Epithelial cell of prostate (primary cell): ENCODE measurements around the gene ETS2.
"Not testable (repeated sequence)": the region's sequence is repeated elsewhere in the genome, so short reads cannot be mapped to it uniquely, and the experiment has no call there.

Experiments used
- DNase-seq: peaks from one replicate; pipeline ENCODE4 v3.0.0-alpha.2; 2011; ENCODE audit warnings: low read depth, low spot score
- H3K27ac ChIP-seq: fragments of 450-650 bp; 2 replicates; pipeline ENCODE4 v1.5.1; 2017; ENCODE audit warnings: mild to moderate bottlenecking

Gene ETS2

DNA sequence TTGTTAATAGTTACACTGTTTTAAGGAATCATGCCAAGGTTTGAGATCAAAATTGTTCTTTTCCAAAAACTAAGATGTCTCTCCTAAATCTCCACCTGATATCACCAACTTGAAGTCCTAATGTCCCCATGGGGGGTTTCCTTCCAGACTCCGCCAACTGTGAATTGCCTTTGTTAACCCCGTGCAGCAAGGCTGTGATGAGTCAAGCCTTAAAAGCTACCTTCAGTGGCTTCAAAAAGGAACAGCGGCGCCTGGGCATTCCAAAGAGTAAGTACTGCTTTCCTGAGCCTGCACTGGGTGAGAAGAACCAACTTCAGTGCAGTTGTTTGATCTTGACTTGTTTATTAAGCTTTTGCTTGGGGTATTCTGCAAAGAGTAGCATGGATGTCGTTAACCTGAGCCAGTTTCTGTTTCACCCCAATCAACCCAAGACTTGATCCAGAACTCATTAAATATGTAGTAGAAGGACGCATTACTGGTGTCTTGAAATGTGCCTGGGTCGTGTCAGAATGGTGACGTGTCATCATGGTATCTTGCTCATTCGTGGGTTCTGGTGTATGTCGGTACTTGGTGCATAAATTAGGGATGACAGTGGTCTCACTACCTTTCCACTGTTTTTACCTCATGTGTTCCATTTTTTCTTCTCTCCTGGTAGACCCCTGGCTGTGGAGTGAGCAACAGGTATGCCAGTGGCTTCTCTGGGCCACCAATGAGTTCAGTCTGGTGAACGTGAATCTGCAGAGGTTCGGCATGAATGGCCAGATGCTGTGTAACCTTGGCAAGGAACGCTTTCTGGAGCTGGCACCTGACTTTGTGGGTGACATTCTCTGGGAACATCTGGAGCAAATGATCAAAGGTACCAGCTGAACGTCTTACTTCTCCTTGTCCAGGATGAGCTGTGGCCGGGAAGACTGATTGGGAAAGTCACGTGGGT lies 8.7 kb downstream of the ETS2 start:
- H3K27ac ChIP-seq, result peak overlapping the region; percentile 91
- DNase-seq, result no peak

DNA sequence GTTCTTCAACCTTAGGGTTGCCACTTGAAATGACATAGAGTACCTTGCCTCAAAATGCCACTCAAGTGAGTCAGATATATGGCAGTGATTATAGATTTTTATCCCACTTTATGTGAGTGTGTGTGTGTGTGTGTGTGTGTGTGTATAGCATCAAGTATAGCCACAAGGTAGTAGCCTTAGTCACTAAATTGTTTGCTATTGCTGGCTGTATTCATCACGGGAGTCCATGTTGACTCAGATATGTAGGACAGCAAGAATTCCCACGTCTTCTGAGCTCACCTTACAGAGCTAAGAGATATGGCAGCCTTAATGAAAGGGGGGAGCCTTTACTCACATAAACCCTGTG lies 9.3 kb downstream of the ETS2 start:
- H3K27ac ChIP-seq, result peak overlapping the region; percentile 91
- no peak for DNase-seq

DNA sequence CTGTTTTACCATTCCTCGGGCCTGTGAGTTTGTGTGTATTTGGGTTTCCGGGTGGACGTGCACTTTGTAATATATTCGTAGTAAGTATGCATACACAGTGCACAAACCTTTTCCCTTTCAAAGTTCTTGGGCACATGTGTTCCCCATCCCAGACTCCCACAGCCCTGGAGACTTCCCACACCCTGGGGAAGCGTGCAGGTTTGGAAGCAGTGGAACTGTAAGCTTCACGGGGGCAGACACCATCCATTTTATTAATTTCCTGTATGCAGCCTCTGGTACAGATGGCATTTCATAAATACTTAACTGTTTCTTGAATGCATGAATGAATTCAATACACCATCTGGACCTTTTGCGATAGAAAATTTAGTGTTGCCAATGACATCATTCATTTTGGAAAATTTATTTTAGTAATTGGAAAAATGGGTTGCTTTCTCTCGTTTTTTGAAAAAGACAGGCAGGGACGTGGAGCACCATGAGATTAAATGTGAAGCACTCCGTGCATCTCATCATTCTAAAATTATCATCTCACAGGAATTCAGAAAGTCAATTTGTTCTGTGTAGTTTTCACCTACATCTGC lies 10.8 kb downstream of the ETS2 start:
- no peak for DNase-seq
- H3K27ac ChIP-seq, result peak overlapping the region; percentile 88

GRCh38 chr21:38817371-38818324 lies 11.9 kb downstream of the ETS2 start:
- no peak for DNase-seq
- H3K27ac ChIP-seq, result peak overlapping the region; percentile 88

DNA sequence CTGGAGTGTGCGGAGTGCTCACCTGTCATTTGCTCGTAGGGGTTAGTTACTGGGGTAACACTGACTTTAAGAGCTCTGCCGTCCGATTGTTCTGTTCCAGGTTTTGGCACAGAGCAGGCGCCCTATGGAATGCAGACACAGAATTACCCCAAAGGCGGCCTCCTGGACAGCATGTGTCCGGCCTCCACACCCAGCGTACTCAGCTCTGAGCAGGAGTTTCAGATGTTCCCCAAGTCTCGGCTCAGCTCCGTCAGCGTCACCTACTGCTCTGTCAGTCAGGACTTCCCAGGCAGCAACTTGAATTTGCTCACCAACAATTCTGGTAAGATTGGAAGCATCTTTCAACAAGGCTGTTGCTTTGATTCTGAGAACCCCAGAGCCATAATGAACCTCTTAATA lies 12.6 kb downstream of the ETS2 start:
- peak overlapping the region; percentile 88 for H3K27ac ChIP-seq
- DNase-seq, result no peak

- DNase-seq, result no peak
- peak overlapping the region; percentile 88 for H3K27ac ChIP-seq
These were observed 13.5 kb downstream of the ETS2 start for GRCh38 chr21:38819051-38819718.

DNA sequence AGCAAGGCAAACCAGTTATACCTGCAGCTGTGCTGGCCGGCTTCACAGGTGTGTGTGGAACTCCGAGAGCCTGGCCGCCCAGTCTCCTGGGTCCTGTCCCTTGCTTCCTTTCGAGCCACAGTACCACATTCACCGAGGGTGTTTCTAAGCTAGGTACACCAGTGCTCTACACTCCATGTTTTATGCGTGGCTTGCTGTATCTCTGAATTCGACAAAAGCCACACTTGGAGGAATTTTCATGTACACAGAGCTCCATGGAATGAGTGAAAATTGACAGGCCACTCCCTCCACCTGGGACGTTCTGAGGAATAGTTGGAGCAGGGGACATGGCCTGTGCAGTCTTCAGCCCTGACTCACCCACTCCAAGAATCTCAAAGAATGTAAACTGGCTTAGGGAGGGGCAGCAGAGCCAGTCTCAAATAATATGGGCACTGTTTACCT lies 14.0 kb downstream of the ETS2 start:
- DNase-seq, result no peak
- peak overlapping the region; percentile 88 for H3K27ac ChIP-seq

DNA sequence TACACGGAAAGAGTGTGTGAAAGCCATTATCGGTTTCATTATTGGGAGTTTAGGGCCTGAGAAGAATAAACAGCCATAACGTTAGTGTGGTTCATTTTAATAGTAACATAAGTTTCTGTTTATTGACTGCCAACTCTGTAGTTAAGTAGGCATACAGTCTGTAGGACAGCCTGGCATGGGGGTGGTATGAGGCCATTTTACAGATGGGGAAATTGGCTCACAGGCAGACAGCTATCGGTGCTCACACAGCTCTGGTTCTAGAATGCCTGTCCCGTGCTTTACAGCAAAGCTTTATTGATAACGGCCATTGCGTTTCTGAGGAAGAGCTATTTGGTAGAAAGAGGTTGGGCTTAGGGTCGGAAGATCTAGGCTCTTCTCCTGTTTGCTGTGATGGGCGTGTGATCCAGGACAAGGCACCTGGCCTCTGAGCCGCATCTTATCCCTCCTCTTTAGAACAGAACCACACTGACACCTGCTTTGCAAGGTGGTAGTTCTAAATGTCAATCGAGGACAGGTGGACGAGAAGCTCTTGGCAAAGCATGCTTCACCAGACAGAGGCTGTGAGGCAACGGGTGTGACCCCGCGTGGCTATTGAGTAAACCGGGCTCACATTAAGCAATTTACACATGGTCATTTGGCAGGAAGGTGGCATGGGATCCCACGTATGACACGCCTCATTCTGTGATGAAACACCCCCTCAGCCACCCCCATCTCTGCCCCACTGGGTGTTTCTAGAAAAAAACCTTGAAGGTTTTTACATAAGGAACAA lies 14.9 kb downstream of the ETS2 start:
- H3K27ac ChIP-seq, result peak overlapping the region; percentile 88
- DNase-seq, result no peak

GRCh38 chr21:38821248-38821647 lies 15.5 kb downstream of the ETS2 start:
- peak overlapping the region; percentile 88 for H3K27ac ChIP-seq

DNA sequence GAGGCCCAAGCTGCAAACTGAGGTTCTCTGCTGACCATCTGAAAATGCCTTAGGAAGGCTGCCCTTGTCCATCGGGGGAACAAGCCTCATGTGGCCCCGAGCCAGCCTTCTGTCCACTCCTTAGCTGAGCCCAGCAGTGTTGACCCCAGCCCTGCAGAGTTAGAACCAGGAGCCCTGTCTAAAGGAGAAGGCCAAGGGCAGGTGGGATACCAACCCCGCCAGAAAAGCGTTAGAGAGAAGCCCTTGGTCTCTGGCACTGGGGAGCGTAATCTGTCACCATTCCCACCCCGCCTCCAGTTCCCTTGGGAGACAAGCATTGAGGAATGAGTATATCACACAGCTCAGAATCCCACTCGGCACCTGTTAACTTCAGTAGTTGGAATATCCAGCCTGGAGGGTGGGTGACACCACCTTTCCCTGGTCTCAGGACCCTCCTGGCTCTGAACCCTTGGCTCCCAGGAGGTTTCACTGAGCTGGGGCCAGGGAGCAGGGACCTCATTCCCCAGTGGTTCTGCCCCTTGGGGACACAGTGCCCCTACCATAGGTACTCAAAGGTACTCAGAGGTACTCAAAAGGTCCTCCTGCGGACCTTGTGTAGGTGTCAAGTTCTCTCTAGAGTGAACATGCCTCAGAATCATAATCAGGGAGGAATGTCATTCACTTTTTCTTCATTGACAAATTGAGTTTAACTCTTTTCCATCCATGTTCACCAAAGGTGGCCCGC lies 16.4 kb downstream of the ETS2 start:
- DNase-seq, result no peak
- peak overlapping the region; percentile 88 for H3K27ac ChIP-seq

More at GRCh38 chr21:38821248-38821647, 15.5 kb downstream of the ETS2 start:
- no peak for DNase-seq

GRCh38 chr21:38822778-38823238 lies 17.1 kb downstream of the ETS2 start:
- no peak for DNase-seq
- H3K27ac ChIP-seq, result peak overlapping the region; percentile 88

GRCh38 chr21:38823737-38824123 lies 18.0 kb downstream of the ETS2 start:
- peak overlapping the region; percentile 88 for H3K27ac ChIP-seq

GRCh38 chr21:38824124-38824822 lies 18.5 kb downstream of the ETS2 start:
- peak overlapping the region; percentile 88 for H3K27ac ChIP-seq
- DNase-seq, result no peak

More at GRCh38 chr21:38823737-38824123, 18.0 kb downstream of the ETS2 start:
- no peak for DNase-seq

GRCh38 chr21:38825269-38825668 lies 19.5 kb downstream of the ETS2 start:
- H3K27ac ChIP-seq, result peak overlapping the region; percentile 88
- DNase-seq, result no peak

DNA sequence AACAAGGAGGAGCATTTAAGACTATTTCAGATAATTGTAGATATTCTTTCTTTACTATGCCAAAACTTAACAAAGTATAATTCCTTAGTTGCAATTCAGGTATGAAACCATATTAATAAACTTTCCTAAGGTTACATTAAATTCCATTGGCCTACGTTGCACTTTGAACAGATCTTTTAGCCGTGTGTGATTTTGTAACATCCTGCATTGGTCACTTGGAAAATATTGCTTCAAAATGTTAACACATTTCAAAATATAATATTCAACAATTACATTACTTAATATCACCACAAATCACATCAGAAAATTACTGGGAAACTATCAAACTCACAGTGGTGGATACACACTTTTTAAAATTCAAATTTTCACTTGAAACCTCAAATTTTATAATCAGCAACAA lies 20.2 kb downstream of the ETS2 start:
- DNase-seq, result no peak
- H3K27ac ChIP-seq, result peak overlapping the region; percentile 88

GRCh38 chr21:38828111-38828510 lies 22.4 kb downstream of the ETS2 start:
- H3K27ac ChIP-seq, DNase-seq: not testable (repeated sequence)

- peak overlapping the region; percentile 78 for H3K27ac ChIP-seq
- DNase-seq, result no peak
These were observed 25.2 kb downstream of the ETS2 start for GRCh38 chr21:38830671-38831525.
